Esophagus (tissue), 2 donors: Measurements from ENCODE around the gene TBC1D24. TPM values are rescaled to one million over a fixed set of nuclear protein-coding genes. Genes with fewer than 3 reads are reported as not detected.

Source experiments
- H3K27ac ChIP-seq, 2 donors: one replicate each; pipeline ENCODE4 v1.5.1; 2013; ENCODE audit warnings: low read depth in 2 of 2, mild to moderate bottlenecking in 2 of 2, inconsistent platforms in 1 of 2, low read length in 1 of 2, moderate library complexity in 1 of 2
- H3K27me3 ChIP-seq, 2 donors: one replicate each; pipeline ENCODE4 v1.6.1; 2013; ENCODE audit warnings: low read length in 2 of 2, control low read depth in 1 of 2, mild to moderate bottlenecking in 1 of 2; ENCODE audit not compliant: insufficient read depth in 2 of 2, control insufficient read depth in 1 of 2
- H3K36me3 ChIP-seq, 2 donors: one replicate each; pipeline ENCODE4 v1.6.1; 2013; ENCODE audit warnings: low read length in 1 of 2; ENCODE audit not compliant: control insufficient read depth in 2 of 2, insufficient read depth in 2 of 2
- H3K4me1 ChIP-seq, 2 donors: one replicate each; pipeline ENCODE4 v1.6.1; 2013; ENCODE audit warnings: low read length in 1 of 2; ENCODE audit not compliant: control insufficient read depth in 2 of 2, insufficient read depth in 2 of 2
- H3K4me3 ChIP-seq, 2 donors: one replicate each; pipeline ENCODE4 v1.5.1; 2013; ENCODE audit warnings: low read length in 2 of 2, mild to moderate bottlenecking in 2 of 2, low read depth in 1 of 2, moderate library complexity in 1 of 2
- H3K9me3 ChIP-seq, 2 donors: one replicate each; pipeline ENCODE4 v1.6.1; 2013; ENCODE audit warnings: mild to moderate bottlenecking in 2 of 2, low read depth in 1 of 2, low read length in 1 of 2, moderate library complexity in 1 of 2; ENCODE audit not compliant: control insufficient read depth in 2 of 2, insufficient read depth in 1 of 2
- WGBS, 2 donors: extraction: QIAGEN DNeasy Blood & Tissue Kit; methylation state at CpG; one replicate each; pipeline ENCODE4 v1.1.7; 2013; 5-methylcytosine and 5-hydroxymethylcytosine counted together
- polyA plus RNA-seq, 2 donors: library from polyadenylated mRNA; stranded (reverse); fragments of 200-250 nt; gene quantifications; one replicate each; pipeline ENCODE4 v1.2.3, GENCODE V29; 2013
- donor health status: healthy with polysubstance abuse.
- donor health status: Bipolar disorder and iron deficiency.

Gene TBC1D24
- polyA plus RNA-seq, 2 donors, result 1.3 to 2.8 TPM

DNA sequence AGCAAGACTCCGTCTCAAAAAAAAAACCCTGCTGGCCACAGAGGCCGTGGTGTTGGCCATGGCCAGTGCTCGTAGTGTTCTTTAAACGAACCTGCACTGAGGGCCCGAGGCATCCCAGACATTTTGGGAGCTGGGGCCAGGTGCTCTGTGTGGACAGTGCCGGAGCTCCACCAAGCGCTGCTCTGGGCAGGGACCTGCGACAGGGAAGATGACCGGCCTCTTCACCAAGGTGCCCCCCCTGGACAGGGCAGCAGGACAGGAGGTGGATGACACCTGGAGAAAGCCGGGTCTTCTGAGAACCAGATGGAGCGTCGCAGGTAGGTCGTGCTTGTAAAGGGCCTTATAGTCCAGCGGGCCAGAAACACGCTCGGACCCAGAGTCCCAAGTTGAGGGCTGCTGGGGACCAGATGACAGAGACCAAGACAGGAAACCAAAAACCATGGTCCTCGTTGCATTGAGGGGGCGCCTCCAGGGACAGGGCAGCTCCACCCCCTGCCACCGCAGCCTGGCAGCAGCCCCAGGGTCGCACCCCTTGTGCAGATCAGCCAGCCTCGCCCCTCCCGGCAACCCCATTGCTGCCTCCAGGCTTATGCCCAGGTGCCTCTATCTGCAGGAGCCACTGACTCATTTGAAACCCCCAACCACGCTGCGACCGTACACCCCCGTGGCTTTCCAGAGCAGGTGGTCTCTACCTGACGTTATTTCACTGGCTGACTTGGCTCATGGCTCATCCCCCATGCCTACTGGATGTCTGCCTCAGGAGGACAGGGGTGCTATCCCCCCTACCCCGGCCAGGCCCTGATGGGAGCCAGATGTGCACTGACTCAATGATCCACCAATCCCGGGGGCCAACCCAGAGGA is 8.0 kb upstream of the TBC1D24 start:
- WGBS, 2 donors, result 72 to 74% methylated on average over 29 of the region's 29 CpGs
- Histone ChIP-seq H3K36me3 (no peaks in the 10 kb centered on the region), H3K27ac (no peak overlapping the region), H3K4me3 (no peak overlapping the region), H3K9me3 (no peaks in the 10 kb centered on the region), H3K27me3 (peaks cover 0 to 3% of the 10 kb centered on the region in 2 donors), H3K4me1 (peaks cover 10 to 17% of the 10 kb centered on the region in 2 donors)

DNA sequence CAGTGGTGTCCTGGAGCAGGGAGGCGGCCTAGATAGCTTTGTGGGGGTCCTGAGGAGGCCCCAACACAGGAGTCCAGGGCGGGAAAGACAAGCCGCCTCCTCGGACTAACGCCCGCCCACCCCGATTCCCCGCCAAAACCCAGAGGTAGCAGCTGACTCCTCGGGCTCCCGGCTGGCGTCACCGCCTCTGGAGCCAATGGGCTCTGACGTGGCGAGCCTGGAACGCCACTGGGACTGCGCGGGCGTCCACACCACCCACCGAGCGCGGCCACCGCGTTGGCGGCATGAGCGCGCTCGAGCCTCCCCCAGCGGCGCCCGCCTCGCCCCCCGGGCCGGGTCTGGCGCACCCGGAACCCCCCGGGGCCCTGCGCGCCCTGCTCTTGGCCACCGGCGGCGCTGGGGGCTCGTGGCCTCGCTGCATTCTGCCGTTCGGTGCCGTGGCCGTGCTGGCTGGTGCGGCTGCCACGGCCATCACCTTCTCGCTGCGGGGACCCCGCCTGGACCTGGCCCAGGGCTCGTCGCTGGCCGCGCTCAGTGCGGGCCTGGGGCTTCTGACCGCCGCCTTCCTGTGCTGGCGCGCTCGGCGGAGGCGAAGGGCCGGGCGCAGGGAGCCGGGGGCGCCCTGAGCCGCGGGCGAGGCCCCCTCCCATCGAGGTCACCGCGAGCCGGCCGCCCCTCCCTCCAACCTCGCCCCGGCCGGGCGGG is 7.2 kb upstream of the TBC1D24 start:
- Histone ChIP-seq H3K27ac (no peak overlapping the region), H3K4me1 (peaks cover 10 to 22% of the 10 kb centered on the region in 2 donors), H3K4me3 (peak overlapping the region; percentile 33 to 51), H3K9me3 (no peaks in the 10 kb centered on the region), H3K36me3 (no peaks in the 10 kb centered on the region), H3K27me3 (peaks cover 0 to 4% of the 10 kb centered on the region in 2 donors)
- WGBS, 2 donors, result 1% methylated on average over 66 to 80 of the region's 80 CpGs

DNA sequence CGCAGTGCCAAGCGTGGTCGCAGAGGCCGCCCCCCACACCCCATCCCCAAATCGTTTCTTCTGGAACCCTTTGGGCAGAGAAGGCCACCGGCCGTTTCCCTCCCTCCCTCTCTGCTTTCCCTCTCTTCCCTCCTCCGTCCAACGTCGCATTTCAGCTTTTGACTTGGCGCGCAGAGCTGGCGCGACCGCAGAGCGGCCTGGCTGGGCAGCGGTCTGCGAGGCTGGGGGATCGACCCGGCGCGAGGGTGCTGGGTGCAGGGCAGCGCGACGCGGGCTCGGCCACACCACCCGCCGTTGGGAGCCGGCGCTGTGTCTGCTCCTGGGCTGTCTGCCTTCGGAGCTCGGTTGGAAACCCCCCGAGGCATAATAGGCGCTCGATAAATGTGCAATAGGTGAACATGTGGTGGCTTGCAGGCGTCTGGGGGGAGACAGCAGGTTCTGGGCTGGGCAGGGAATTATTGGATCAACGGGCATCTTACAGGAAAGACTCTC is 6.6 kb upstream of the TBC1D24 start:
- peaks cover 10 to 23% of the 10 kb centered on the region in 2 donors for H3K4me1 ChIP-seq
- 1% methylated on average over 35 to 38 of the region's 38 CpGs for WGBS, 2 donors
- no peaks in the 10 kb centered on the region for H3K9me3 ChIP-seq
- H3K36me3 ChIP-seq, result no peaks in the 10 kb centered on the region
- peaks cover 0 to 4% of the 10 kb centered on the region in 2 donors for H3K27me3 ChIP-seq
- peak overlapping the region; percentile 33 to 51 for H3K4me3 ChIP-seq
- H3K27ac ChIP-seq, result no peak overlapping the region

DNA sequence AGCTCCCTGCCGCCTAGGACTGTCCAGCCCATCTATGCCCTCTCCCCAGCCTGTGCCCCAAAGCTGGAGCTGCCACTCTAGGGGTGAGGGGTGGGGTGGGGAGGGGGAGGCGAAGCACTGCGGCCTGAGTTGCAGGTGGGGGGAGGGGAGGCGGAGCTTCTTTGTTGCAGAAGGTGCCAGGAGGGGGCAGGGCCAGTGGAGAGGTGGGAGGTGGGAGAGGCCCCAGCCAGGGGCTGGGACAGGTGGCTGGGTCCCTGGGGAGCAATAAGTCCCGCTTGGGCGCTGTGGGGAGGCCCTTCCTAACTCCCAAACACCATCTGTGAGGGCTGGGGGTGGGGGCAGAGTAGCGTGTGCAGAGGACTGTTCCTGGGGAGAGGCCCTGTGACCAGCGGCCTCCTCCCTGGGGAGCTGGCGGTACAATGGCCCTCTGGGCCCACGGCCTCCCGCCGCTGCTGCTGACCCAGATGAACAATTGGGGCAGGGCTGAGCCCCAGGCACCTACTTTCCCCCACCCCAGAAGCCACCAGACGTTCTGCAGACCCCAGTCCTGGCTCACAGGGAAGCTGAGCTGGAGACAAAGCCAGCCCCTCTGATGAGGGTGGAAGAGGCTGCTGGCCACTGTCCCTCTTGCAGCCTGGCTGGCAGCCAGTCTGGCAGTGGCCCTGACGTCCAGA is 6.1 kb upstream of the TBC1D24 start:
- Histone ChIP-seq H3K27ac (no peak overlapping the region), H3K4me1 (peaks cover 10 to 27% of the 10 kb centered on the region in 2 donors), H3K9me3 (no peaks in the 10 kb centered on the region), H3K36me3 (no peaks in the 10 kb centered on the region), H3K27me3 (peaks cover 0 to 4% of the 10 kb centered on the region in 2 donors), H3K4me3 (peak overlapping the region in 1 of 2 donors; percentile 33)
- WGBS, 2 donors, result 15 to 21% methylated on average over 13 to 14 of the region's 14 CpGs

DNA sequence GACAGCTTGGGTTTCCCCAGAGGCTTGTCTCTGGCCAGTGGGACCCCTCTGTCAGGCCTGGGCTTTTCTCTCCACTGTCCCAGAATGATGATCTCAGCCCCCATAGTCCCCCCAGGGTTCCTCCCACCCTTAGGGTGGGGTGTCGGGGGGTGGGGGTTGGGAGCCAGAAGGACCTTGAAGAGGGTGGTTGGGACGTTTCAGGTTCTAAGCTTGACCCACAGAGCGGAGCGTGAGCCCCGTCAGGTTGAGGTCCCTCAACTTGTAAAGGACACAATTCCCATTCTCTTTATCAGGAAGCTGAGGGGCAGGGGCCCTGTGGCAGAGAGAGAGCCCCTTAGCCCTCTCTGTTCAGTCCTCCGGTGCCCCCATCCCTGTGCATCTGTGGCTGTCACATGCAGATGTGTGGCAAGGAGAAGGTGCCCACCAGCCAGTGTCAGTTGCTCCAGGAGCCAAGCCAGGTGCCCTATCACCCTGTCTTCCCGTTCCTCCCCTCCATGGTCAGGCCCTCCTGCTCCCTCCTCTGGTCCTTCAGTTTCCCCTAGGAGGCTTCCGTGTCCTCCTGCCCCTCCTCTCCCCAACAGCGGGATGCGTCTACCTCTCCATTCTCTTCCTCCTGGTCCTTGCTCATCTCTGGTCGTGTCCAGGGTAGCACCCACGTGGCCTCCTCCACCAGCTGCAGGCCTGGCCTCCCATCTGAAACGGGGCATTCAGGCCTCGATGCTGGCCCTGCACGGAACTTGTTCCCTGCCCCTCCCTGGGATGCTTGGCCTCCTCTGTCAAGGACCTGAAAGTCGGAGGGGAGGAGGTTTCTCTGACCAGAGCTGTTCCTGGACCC is 5.3 kb upstream of the TBC1D24 start:
- 53 to 60% methylated on average over 16 of the region's 16 CpGs for WGBS, 2 donors
- H3K4me3 ChIP-seq, result no peak overlapping the region
- H3K4me1 ChIP-seq, result peaks cover 10 to 30% of the 10 kb centered on the region in 2 donors

DNA sequence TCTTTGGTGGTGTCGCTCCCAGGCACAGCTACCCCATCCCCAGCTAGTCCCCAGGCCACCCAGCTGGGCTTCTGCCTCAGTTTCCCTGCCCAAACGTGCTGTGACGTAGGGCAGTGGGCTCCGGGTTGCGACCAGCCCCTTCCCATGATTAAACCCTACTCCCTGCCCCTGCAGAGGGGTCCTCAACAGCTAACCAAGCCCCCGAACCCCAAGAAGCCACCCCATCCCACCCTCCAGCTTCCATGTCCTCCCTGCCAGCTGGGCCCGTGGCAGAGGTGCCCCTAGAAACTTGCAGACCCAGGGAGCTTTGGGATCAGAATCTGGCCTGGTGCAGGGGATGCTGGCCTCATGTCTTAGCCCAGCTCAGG is 4.7 kb upstream of the TBC1D24 start:
- Histone ChIP-seq H3K36me3 (no peaks in the 10 kb centered on the region), H3K9me3 (no peaks in the 10 kb centered on the region), H3K4me3 (no peak overlapping the region), H3K4me1 (peaks cover 10 to 30% of the 10 kb centered on the region in 2 donors), H3K27me3 (peaks cover 0 to 4% of the 10 kb centered on the region in 2 donors), H3K27ac (no peak overlapping the region)
- 83 to 86% methylated on average over 7 of the region's 7 CpGs for WGBS, 2 donors

More for the DNA sequence above, 5.3 kb upstream of the TBC1D24 start:
- no peak overlapping the region for H3K27ac ChIP-seq
- H3K9me3 ChIP-seq, result no peaks in the 10 kb centered on the region
- H3K36me3 ChIP-seq, result no peaks in the 10 kb centered on the region
- peaks cover 0 to 4% of the 10 kb centered on the region in 2 donors for H3K27me3 ChIP-seq

DNA sequence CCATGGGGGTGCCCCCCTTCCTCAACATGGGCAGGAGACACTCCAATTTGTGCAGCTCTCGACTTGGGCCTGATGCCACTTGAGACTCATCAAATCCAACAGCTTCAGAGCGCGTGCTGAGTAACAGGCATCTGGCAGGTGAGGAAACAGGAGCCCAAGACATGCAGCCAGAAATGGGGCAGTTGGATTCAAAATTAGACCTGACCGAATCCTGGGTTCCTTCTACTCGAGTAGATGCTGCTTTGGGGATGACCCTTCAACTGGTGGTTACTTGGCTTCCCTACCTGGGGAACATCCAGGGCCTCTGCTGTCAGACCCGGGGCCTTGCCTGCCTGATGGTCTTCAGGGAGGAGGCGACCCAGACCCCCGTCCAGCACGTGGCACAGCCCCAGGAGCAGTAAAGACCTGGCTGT is 4.3 kb upstream of the TBC1D24 start:
- WGBS, 2 donors, result 25 to 28% methylated on average over 9 of the region's 9 CpGs
- Histone ChIP-seq H3K36me3 (no peaks in the 10 kb centered on the region), H3K4me3 (no peak overlapping the region), H3K27me3 (peaks cover 0 to 4% of the 10 kb centered on the region in 2 donors), H3K9me3 (no peaks in the 10 kb centered on the region), H3K27ac (no peak overlapping the region), H3K4me1 (peaks cover 12 to 31% of the 10 kb centered on the region in 2 donors)

DNA sequence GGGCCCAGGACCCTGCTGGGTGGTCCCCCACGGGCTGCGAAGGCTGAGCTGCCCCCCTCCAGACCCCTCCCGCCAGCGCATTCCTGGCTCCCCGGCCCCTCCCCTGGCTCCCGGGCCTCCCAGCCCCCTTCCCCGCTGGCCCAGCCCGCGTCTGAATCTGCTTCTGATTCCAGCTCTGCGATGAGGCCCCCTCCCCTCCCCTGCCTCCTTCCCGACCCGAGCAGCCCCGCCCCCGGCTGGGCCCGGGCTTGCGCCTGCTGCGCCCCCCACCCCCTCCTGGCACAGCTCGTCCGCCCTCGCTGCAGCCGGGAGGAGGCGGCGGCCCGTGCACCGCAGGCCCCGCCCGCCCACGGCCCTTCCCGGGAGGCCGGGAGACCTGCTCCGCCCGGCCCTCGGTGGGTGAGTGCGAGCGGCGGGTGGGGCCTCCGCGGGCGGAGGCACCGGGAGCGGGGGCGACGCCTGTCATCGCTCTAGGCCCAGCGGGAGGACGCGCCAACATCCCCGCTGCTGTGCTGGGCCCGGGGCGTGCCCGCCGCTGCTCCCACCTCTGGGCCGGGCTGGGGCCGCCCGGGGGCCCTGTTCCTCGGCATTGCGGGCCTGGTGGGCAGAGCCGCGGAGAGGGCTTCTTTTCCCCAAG is 3.8 kb upstream of the TBC1D24 start, which contains the start of gene NTN3:
TSS of gene NTN3 (plus strand) at position 282 of the 637 bp plus-strand sequence. CDS start 405 bp downstream, outside the sequence.
- Histone ChIP-seq H3K27me3 (peaks cover 0 to 4% of the 10 kb centered on the region in 2 donors), H3K4me3 (peak within 1 kb of the TSS in 1 of 2 donors; percentile 2), H3K27ac (no peak within 1 kb of the TSS), H3K36me3 (no peaks in the 10 kb centered on the region), H3K9me3 (no peaks in the 10 kb centered on the region), H3K4me1 (peaks cover 14 to 36% of the 10 kb centered on the region in 2 donors)
- WGBS, 2 donors, result 1% methylated on average over 36 to 59 of the region's 59 CpGs
